GM12801 (cell line): ENCODE results near the gene PRPF19.

Experiments
- CTCF ChIP-seq: IDR thresholded peaks from one replicate; pipeline ENCODE4 v1.5.1; 2011; ENCODE audit warnings: control low read depth; ENCODE audit not compliant: insufficient read length; ENCODE audit errors: extremely low read depth

The PRPF19 gene

GRCh38 chr11:60942970-60943565 is 36.7 kb upstream of the PRPF19 start:
- TF ChIP-seq CTCF = no peak

GRCh38 chr11:60942219-60942618 is 35.8 kb upstream of the PRPF19 start:
- TF ChIP-seq CTCF = no peak

GRCh38 chr11:60941371-60942119 is 35.2 kb upstream of the PRPF19 start:
- TF ChIP-seq CTCF = no peak

GRCh38 chr11:60939855-60940254 is 33.5 kb upstream of the PRPF19 start:
- no peak for TF ChIP-seq CTCF

GRCh38 chr11:60939301-60939700 is 32.9 kb upstream of the PRPF19 start:
- no peak for TF ChIP-seq CTCF

- TF ChIP-seq CTCF = no peak
These were observed 32.1 kb upstream of the PRPF19 start for GRCh38 chr11:60938500-60938899.

GRCh38 chr11:60937811-60938210 is 31.4 kb upstream of the PRPF19 start:
- no peak for TF ChIP-seq CTCF
